Measurements from ENCODE around the gene CREB5. TPM values are rescaled to one million over a fixed set of nuclear protein-coding genes. Genes with fewer than 3 reads are reported as not detected.

The CREB5 gene
- total RNA-seq, 1 experiment from 2014 or later = 1.3 TPM

- no peaks in the 10 kb centered on the region for H3K36me3 Mint-ChIP-seq
- H3K27me3 Mint-ChIP-seq (ENCODE audit: low read depth) = no peaks in the 10 kb centered on the region
- ATAC-seq (no peak), DNase-seq (ENCODE audit: low spot score) (no peak)
- CTCF ChIA-PET = interaction anchor here (1.1 kb wide), 1 partner anchor 9 kb away, joined by 3 read pairs; no protein-coding TSS in a partner anchor
- POLR2A ChIA-PET = no interaction called here
- no peak overlapping the region for H3K4me3 Mint-ChIP-seq
- H3K27ac Mint-ChIP-seq = no peak overlapping the region
- H3K9me3 Mint-ChIP-seq = no peaks in the 10 kb centered on the region
- no peak for TF ChIP-seq FOXJ3 (CRISPR knock-in tag; IDR thresholded peaks at IDR 0.05; ENCODE audit: borderline replicate concordance)
- no peak for TF ChIP-seq SMAD3 (CRISPR knock-in tag; IDR thresholded peaks at IDR 0.05; ENCODE audit: borderline replicate concordance)
- TF ChIP-seq HMGA2 (CRISPR knock-in tag; IDR thresholded peaks at IDR 0.05) = no peak
- TF ChIP-seq ZNF121 (CRISPR knock-in tag; IDR thresholded peaks at IDR 0.05) = no peak
- no peak for TF ChIP-seq ZNF416 (CRISPR knock-in tag; IDR thresholded peaks at IDR 0.05)
- TF ChIP-seq RORB (CRISPR knock-in tag; IDR thresholded peaks at IDR 0.05) = no peak
- no peak for TF ChIP-seq EMX1 (CRISPR knock-in tag; IDR thresholded peaks at IDR 0.05)
- no peak for TF ChIP-seq CREB1 (CRISPR knock-in tag; IDR thresholded peaks at IDR 0.05)
- no peak for TF ChIP-seq JAZF1 (CRISPR knock-in tag; IDR thresholded peaks at IDR 0.05)
- no peak for TF ChIP-seq PRRX2 (CRISPR knock-in tag; IDR thresholded peaks at IDR 0.05)
- TF ChIP-seq ATF2 (CRISPR knock-in tag; IDR thresholded peaks at IDR 0.05; ENCODE audit: borderline replicate concordance, low read depth) = no peak
- no peak for TF ChIP-seq USF2 (CRISPR knock-in tag; IDR thresholded peaks at IDR 0.05)
- no peak for TF ChIP-seq FOXK1 (CRISPR knock-in tag; IDR thresholded peaks at IDR 0.05)
- peaks cover 16% of the 10 kb centered on the region for H3K4me1 Mint-ChIP-seq
Observed at GRCh38 chr7:28729727-28730126, 317.4 kb downstream of the CREB5 start.

- POLR2A ChIA-PET = no interaction called here
- ATAC-seq = no peak
- H3K27ac Mint-ChIP-seq = no peak overlapping the region
- no peaks in the 10 kb centered on the region for H3K27me3 Mint-ChIP-seq (ENCODE audit: low read depth)
- no peak for DNase-seq (ENCODE audit: low spot score)
- CTCF ChIA-PET = no interaction called here
- no peaks in the 10 kb centered on the region for H3K9me3 Mint-ChIP-seq
- H3K4me3 Mint-ChIP-seq = no peak overlapping the region
- TF ChIP-seq ETV6 (CRISPR knock-in tag; IDR thresholded peaks at IDR 0.05) (no peak), TEAD1 (CRISPR knock-in tag; IDR thresholded peaks at IDR 0.05) (no peak), MYBL2 (CRISPR knock-in tag; IDR thresholded peaks at IDR 0.05) (no peak), AFF4 (CRISPR knock-in tag; IDR thresholded peaks at IDR 0.05; ENCODE audit: borderline replicate concordance) (no peak), ZNF671 (CRISPR knock-in tag; IDR thresholded peaks at IDR 0.05) (no peak), ZNF416 (CRISPR knock-in tag; IDR thresholded peaks at IDR 0.05) (no peak), ERG (CRISPR knock-in tag; IDR thresholded peaks at IDR 0.05) (no peak), TP53 (CRISPR knock-in tag; IDR thresholded peaks at IDR 0.05) (no peak), MLX (CRISPR knock-in tag; IDR thresholded peaks at IDR 0.05) (no peak), ZNF317 (CRISPR knock-in tag; IDR thresholded peaks at IDR 0.05; ENCODE audit: borderline replicate concordance, low read depth) (no peak), ATF1 (CRISPR knock-in tag; IDR thresholded peaks at IDR 0.05) (no peak), FOXK1 (CRISPR knock-in tag; IDR thresholded peaks at IDR 0.05) (no peak), RELA (CRISPR knock-in tag; IDR thresholded peaks at IDR 0.05; ENCODE audit: borderline replicate concordance) (no peak), SMAD3 (CRISPR knock-in tag; IDR thresholded peaks at IDR 0.05; ENCODE audit: borderline replicate concordance) (no peak), NFE2L1 (CRISPR knock-in tag; IDR thresholded peaks at IDR 0.05) (no peak), ZNF219 (CRISPR knock-in tag; IDR thresholded peaks at IDR 0.05; ENCODE audit: borderline replicate concordance) (no peak), MAX (CRISPR knock-in tag; IDR thresholded peaks at IDR 0.05) (no peak)
- no peaks in the 10 kb centered on the region for H3K36me3 Mint-ChIP-seq
- H3K4me1 Mint-ChIP-seq = peaks cover 16% of the 10 kb centered on the region
Observed at GRCh38 chr7:28731092-28731658, 318.9 kb downstream of the CREB5 start.
